Type B pancreatic cell (in vitro differentiated cells): ENCODE measurements around the gene RFXANK. TPM values are rescaled to one million over a fixed set of nuclear protein-coding genes. Genes with fewer than 3 reads are reported as not detected.

Source experiments
- DNase-seq: peaks from one replicate; pipeline ENCODE4 v3.0.0; 2021; ENCODE audit warnings: mixed read lengths; ENCODE audit not compliant: unreplicated experiment; ENCODE audit errors: extremely low spot score
- H3K27ac Mint-ChIP-seq: 2 replicates; pipeline ENCODE4 v1.8.0; 2021; ENCODE audit warnings: mild to moderate bottlenecking, mixed read lengths
- H3K27me3 Mint-ChIP-seq: 2 replicates; pipeline ENCODE4 v1.8.0; 2021; ENCODE audit warnings: mixed read lengths
- H3K36me3 Mint-ChIP-seq: 2 replicates; pipeline ENCODE4 v1.8.0; 2021; ENCODE audit warnings: mixed read lengths
- H3K4me1 Mint-ChIP-seq: one replicate; pipeline ENCODE4 v1.8.0; 2021; ENCODE audit warnings: mixed read lengths; ENCODE audit not compliant: unreplicated experiment
- H3K4me3 Mint-ChIP-seq: 2 replicates; pipeline ENCODE4 v1.8.0; 2021; ENCODE audit warnings: mild to moderate bottlenecking, mixed read lengths
- H3K9me3 Mint-ChIP-seq: 2 replicates; pipeline ENCODE4 v1.8.0; 2021; ENCODE audit warnings: mixed read lengths
- CTCF ChIP-seq: fragments of 200-600 bp; sonication (generic); conservative IDR thresholded peaks from 2 replicates; pipeline ENCODE4 v1.5.0; 2021; ENCODE audit warnings: antibody characterized with exemption, mild to moderate bottlenecking
- total RNA-seq: library from RNA; stranded (reverse); gene quantifications from 2 replicates; pipeline ENCODE4 v1.2.1, GENCODE V29; 2021; ENCODE audit warnings: low replicate concordance

RFXANK gene
- total RNA-seq, 1 donor from 2014 or later, result 103 TPM

GRCh38 chr19:19226204-19226603, 34.1 kb downstream of the RFXANK start:
- no peaks in the 10 kb centered on the region for H3K36me3 Mint-ChIP-seq
- no peak overlapping the region for H3K27ac Mint-ChIP-seq
- no peak for TF ChIP-seq CTCF
- no peaks in the 10 kb centered on the region for H3K4me1 Mint-ChIP-seq
- no peaks in the 10 kb centered on the region for H3K9me3 Mint-ChIP-seq
- no peak overlapping the region for H3K4me3 Mint-ChIP-seq
- peaks cover 56% of the 10 kb centered on the region for H3K27me3 Mint-ChIP-seq
- DNase-seq, result no peak

GRCh38 chr19:19226663-19227062, 34.6 kb downstream of the RFXANK start:
- Mint-ChIP-seq H3K27me3 (peaks cover 56% of the 10 kb centered on the region), H3K27ac (no peak overlapping the region), H3K4me1 (no peaks in the 10 kb centered on the region), H3K36me3 (no peaks in the 10 kb centered on the region), H3K4me3 (no peak overlapping the region), H3K9me3 (no peaks in the 10 kb centered on the region)
- DNase-seq, result no peak
- TF ChIP-seq CTCF, result no peak

- Mint-ChIP-seq H3K9me3 (no peaks in the 10 kb centered on the region), H3K27ac (no peak overlapping the region), H3K27me3 (peaks cover 59% of the 10 kb centered on the region), H3K4me1 (no peaks in the 10 kb centered on the region), H3K36me3 (no peaks in the 10 kb centered on the region), H3K4me3 (no peak overlapping the region)
- TF ChIP-seq CTCF, result no peak
- DNase-seq, result no peak
Observed at GRCh38 chr19:19227217-19227616, 35.2 kb downstream of the RFXANK start.

GRCh38 chr19:19229701-19230100, 37.6 kb downstream of the RFXANK start:
- no peak for DNase-seq
- Mint-ChIP-seq H3K4me3 (no peak overlapping the region), H3K9me3 (no peaks in the 10 kb centered on the region), H3K4me1 (no peaks in the 10 kb centered on the region), H3K27ac (no peak overlapping the region), H3K36me3 (no peaks in the 10 kb centered on the region), H3K27me3 (peaks cover 40% of the 10 kb centered on the region)
- no peak for TF ChIP-seq CTCF

- Mint-ChIP-seq H3K27me3 (peaks cover 28% of the 10 kb centered on the region), H3K27ac (no peak overlapping the region), H3K9me3 (no peaks in the 10 kb centered on the region), H3K4me1 (no peaks in the 10 kb centered on the region), H3K36me3 (no peaks in the 10 kb centered on the region), H3K4me3 (no peak overlapping the region)
- no peak for DNase-seq
- no peak for TF ChIP-seq CTCF
Observed at GRCh38 chr19:19230999-19231398, 38.9 kb downstream of the RFXANK start.

- no peak for DNase-seq
- H3K27me3 Mint-ChIP-seq, result peaks cover 24% of the 10 kb centered on the region
- no peaks in the 10 kb centered on the region for H3K4me1 Mint-ChIP-seq
- H3K9me3 Mint-ChIP-seq, result no peaks in the 10 kb centered on the region
- H3K36me3 Mint-ChIP-seq, result no peaks in the 10 kb centered on the region
- no peak overlapping the region for H3K27ac Mint-ChIP-seq
- H3K4me3 Mint-ChIP-seq, result no peak overlapping the region
- TF ChIP-seq CTCF, result no peak
Observed at GRCh38 chr19:19232261-19232721, 40.2 kb downstream of the RFXANK start.
